Upper lobe of left lung (tissue), 6 donors: ENCODE measurements around the gene CRISPLD2. TPM values are rescaled to one million over a fixed set of nuclear protein-coding genes. Genes with fewer than 3 reads are reported as not detected.
A peak's percentile ranks its signal among the peaks of the same experiment; 100 is the strongest.

Source experiments
- ATAC-seq, 2 donors: fragments of 200-7000 bp; cut with Tn5 transposase; one replicate each; pipeline ENCODE4 v1.9.1; 2022; ENCODE audit warnings: mild to moderate bottlenecking in 2 of 2, moderate library complexity in 2 of 2; ENCODE audit not compliant: low FRiP score in 2 of 2
- DNase-seq, 2 donors: peaks; one replicate each; pipeline ENCODE4 v3.0.0-alpha.2; 2019 to 2020
- H3K27ac ChIP-seq, 4 donors: fragments of 200-600 bp; sonication (generic); one replicate each; pipeline ENCODE4 v1.5.1; 2016 to 2019
- H3K27me3 ChIP-seq, 4 donors: fragments of 200-600 bp; sonication (generic); one replicate each; pipeline ENCODE4 v1.5.1; 2017 to 2019
- H3K36me3 ChIP-seq, 4 donors: fragments of 200-600 bp; sonication (generic); one replicate each; pipeline ENCODE4 v1.5.1; 2016 to 2019
- H3K4me1 ChIP-seq, 4 donors: fragments of 200-600 bp; sonication (generic); one replicate each; pipeline ENCODE4 v1.5.1; 2018 to 2019
- H3K4me3 ChIP-seq, 4 donors: fragments of 200-600 bp; sonication (generic); one replicate each; pipeline ENCODE4 v1.5.1; 2017 to 2019; ENCODE audit warnings: mild to moderate bottlenecking in 2 of 4, moderate library complexity in 1 of 4
- H3K9me3 ChIP-seq, 4 donors: fragments of 200-600 bp; sonication (generic); one replicate each; pipeline ENCODE4 v1.5.1; 2018 to 2019
- EP300 ChIP-seq, 4 donors: sonication (generic); formaldehyde crosslinking; IDR thresholded peaks; one replicate each; pipeline ENCODE4 v1.5.1; 2017; ENCODE audit warnings: antibody characterized with exemption in 4 of 4, control low read depth in 2 of 4
- POLR2A ChIP-seq, 4 donors: fragments of 450-650 bp; IDR thresholded peaks; one replicate each; pipeline ENCODE4 v1.5.1; 2016 to 2017; ENCODE audit warnings: antibody characterized with exemption in 4 of 4, mild to moderate bottlenecking in 2 of 4
- POLR2AphosphoS5 ChIP-seq, 2 donors: sonication (generic); formaldehyde crosslinking; IDR thresholded peaks; one replicate each; pipeline ENCODE4 v1.5.1; 2017; ENCODE audit warnings: antibody characterized with exemption in 2 of 2
- WGBS, 2 donors: methylation state at CpG; one replicate each; pipeline ENCODE4 v1.1.5; 2017 to 2018; 5-methylcytosine and 5-hydroxymethylcytosine counted together
- total RNA-seq, 6 donors: library from RNA; depleted of rRNA in 4 of 6; stranded (reverse); fragments of >200 nt in 4 of 6; gene quantifications; one replicate each; pipeline versions ENCODE4 v1.1.0 to v1.2.1, GENCODE V29; 2016 to 2021
- TF ChIP-seq, protein P1 (sequence below), 6 experiments: fragments of 450-650 bp in 4 of 6; fragments of 200-600 bp in 2 of 6; sonication (generic) in 2 of 6; IDR thresholded peaks; one replicate each; pipeline ENCODE4 v1.5.1; 2016 to 2019; ENCODE audit warnings: antibody characterized with exemption in 6 of 6
- donor health status: DM: no; HTN: no; CAD: no; lungs with moderate emphysema.
- donor health status: DM: no; HTN: yes; CAD: no; lungs with severe emphysema.

The CRISPLD2 gene
- total RNA-seq, 6 donors from 2014 or later: 30.2 to 109 (median 80.8) TPM

DNA sequence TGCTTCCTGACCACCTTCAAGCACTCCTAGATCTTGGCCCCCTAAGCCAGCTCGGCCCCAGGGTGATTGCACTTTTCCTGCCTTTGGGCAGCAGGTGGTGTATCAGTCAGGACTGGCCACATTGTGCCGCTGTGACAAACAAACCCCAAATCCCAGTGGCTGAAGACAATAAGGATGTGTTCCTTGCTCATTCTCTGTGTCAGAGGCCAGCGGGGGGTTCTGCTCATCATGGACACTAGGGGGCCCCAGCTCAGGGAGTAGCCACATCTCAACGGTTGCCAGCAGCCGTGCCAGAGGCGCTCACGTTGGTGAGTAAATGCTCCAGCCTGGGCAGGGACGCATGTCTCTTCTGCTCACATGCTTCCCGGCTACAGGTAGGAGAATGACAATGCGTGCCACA, 131.1 kb downstream of the CRISPLD2 start:
- ATAC-seq: no peak
- H3K27ac ChIP-seq: no peak overlapping the region
- H3K4me3 ChIP-seq: no peak overlapping the region
- no peaks in the 10 kb centered on the region for H3K27me3 ChIP-seq
- no peak for TF ChIP-seq POLR2AphosphoS5 (IDR thresholded peaks at IDR 0.05)
- TF ChIP-seq EP300 (IDR thresholded peaks at IDR 0.05): no peak
- TF ChIP-seq, protein P1, sequence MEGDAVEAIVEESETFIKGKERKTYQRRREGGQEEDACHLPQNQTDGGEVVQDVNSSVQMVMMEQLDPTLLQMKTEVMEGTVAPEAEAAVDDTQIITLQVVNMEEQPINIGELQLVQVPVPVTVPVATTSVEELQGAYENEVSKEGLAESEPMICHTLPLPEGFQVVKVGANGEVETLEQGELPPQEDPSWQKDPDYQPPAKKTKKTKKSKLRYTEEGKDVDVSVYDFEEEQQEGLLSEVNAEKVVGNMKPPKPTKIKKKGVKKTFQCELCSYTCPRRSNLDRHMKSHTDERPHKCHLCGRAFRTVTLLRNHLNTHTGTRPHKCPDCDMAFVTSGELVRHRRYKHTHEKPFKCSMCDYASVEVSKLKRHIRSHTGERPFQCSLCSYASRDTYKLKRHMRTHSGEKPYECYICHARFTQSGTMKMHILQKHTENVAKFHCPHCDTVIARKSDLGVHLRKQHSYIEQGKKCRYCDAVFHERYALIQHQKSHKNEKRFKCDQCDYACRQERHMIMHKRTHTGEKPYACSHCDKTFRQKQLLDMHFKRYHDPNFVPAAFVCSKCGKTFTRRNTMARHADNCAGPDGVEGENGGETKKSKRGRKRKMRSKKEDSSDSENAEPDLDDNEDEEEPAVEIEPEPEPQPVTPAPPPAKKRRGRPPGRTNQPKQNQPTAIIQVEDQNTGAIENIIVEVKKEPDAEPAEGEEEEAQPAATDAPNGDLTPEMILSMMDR (IDR thresholded peaks at IDR 0.05): no peak
- TF ChIP-seq POLR2A (IDR thresholded peaks at IDR 0.05): no peak
- H3K9me3 ChIP-seq: no peaks in the 10 kb centered on the region
- H3K4me1 ChIP-seq: peaks cover 10 to 16% (median 14%) of the 10 kb centered on the region in 4 donors
- H3K36me3 ChIP-seq: no peaks in the 10 kb centered on the region
- WGBS, 2 donors: 77% methylated on average over 10 of the region's 10 CpGs; no CpG with 5 or more reads in 1 of the 2 donors
- DNase-seq: no peak

DNA sequence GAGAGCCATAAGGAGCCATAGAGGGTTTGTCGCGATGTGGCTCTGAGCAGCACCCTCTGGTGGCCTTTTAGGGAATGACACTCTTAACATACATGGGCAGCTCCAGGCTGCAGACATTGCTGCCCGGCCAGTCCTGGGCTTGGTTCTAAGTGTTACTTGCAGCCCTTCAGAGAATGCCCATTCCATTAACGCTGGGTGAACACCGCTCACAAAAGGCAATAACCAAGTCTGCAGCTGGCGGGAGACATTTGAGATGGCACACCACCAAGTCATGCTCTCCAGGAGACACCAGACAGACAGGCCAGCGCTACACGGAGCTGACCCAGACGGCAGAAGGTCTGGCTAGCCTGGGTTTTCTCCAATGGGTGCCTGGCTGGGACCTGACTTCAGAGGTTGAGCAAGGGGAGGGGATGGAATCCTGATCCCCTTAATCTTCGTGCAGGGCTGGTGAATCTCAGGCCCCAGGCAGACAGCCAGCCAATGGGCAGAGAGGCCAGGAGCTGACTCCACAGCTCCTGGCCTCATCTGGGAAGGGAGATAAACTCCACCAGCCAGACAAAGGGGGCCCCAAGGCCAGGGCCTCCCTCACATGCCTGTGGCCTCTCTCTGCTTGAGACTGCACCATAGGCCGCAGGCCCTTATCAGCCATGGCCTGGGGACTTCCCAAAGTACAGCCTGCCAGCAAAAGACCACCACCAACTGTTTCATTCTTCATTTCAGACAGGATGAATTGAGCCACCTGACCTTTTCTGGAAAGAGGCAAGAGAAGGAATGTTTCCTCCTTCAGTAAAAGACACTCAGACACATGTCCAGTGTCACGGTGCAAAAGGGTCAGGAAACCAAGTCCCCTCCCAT, 132.8 kb downstream of the CRISPLD2 start:
- peaks cover 10 to 16% (median 14%) of the 10 kb centered on the region in 4 donors for H3K4me1 ChIP-seq
- peak; percentile 93 to 95 for ATAC-seq
- no peak overlapping the region for H3K4me3 ChIP-seq
- H3K36me3 ChIP-seq: no peaks in the 10 kb centered on the region
- 38 to 79% methylated on average over 4 to 11 of the region's 12 CpGs for WGBS, 2 donors
- DNase-seq: peak in 1 of 2 donors; percentile 87
- no peaks in the 10 kb centered on the region for H3K27me3 ChIP-seq
- peak overlapping the region in 2 of 4 donors; percentile 6 to 28 for H3K27ac ChIP-seq
- no peaks in the 10 kb centered on the region for H3K9me3 ChIP-seq
- TF ChIP-seq EP300 (IDR thresholded peaks at IDR 0.05): no peak
- TF ChIP-seq POLR2A (IDR thresholded peaks at IDR 0.05): no peak
- TF ChIP-seq, protein P1 (IDR thresholded peaks at IDR 0.05): peak; percentile 89 to 93 (median 92)
- peak in 1 of 2 donors; percentile 19 for TF ChIP-seq POLR2AphosphoS5 (IDR thresholded peaks at IDR 0.05)

DNA sequence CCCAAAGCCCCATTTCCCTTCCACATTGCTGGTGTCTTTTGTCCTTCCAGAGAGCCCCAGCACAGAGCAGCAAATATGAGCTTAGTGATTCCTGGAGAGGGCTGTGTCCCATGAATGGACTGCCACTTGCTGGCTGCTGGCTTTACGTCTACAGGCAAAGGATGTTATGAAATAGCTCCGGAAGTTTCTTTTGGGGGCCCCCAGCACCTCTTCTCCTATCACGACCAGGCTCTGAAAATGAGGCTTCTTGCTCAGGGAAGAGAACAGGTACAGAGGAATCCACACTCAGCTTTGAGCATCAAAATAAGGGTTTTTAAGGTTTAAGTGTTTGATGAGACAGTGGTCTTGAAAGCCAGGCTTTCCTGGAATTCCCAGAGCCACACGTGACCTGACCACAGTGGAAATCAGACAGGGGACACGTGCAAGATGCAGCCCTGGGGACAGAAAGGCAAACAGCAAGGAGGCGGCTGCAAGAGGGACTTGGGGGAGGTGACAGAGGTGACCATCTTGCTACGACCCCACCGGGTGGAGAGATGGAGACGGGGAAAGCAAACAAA, 133.5 kb downstream of the CRISPLD2 start:
- WGBS, 2 donors: 47 to 59% methylated on average over 9 of the region's 9 CpGs
- H3K4me3 ChIP-seq: no peak overlapping the region
- peaks cover 10 to 16% (median 14%) of the 10 kb centered on the region in 4 donors for H3K4me1 ChIP-seq
- H3K27ac ChIP-seq: peak overlapping the region in 2 of 4 donors; percentile 6 to 28
- H3K9me3 ChIP-seq: no peaks in the 10 kb centered on the region
- no peaks in the 10 kb centered on the region for H3K27me3 ChIP-seq
- TF ChIP-seq POLR2AphosphoS5 (IDR thresholded peaks at IDR 0.05): no peak
- TF ChIP-seq, protein P1 (IDR thresholded peaks at IDR 0.05): no peak
- TF ChIP-seq EP300 (IDR thresholded peaks at IDR 0.05): no peak
- TF ChIP-seq POLR2A (IDR thresholded peaks at IDR 0.05): no peak
- no peaks in the 10 kb centered on the region for H3K36me3 ChIP-seq
- no peak for DNase-seq
- ATAC-seq: no peak

DNA sequence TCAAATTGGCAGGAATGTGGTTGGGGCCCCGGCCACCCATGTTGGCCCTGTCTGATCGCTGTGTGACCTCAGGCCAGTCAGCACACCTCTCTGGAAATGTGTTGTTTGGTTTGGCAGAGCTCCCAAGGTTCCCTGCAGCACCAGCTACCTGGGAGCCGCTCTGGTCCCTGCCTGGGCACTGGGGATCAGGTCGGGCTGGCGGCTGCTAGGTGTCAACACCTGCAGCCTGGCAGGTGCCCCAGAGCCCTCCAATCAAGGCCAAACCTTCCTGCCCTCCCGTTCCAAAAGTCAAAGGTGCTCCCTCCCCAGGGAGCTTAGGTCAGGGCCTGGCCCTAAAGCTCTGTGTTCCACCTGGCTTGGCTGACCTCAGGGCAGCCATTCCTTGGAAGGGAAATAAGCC, 135.6 kb downstream of the CRISPLD2 start:
- Histone ChIP-seq H3K4me3 (no peak overlapping the region), H3K27me3 (no peaks in the 10 kb centered on the region), H3K27ac (no peak overlapping the region), H3K9me3 (no peaks in the 10 kb centered on the region), H3K36me3 (no peaks in the 10 kb centered on the region), H3K4me1 (peaks cover 10 to 16% (median 14%) of the 10 kb centered on the region in 4 donors)
- DNase-seq: no peak
- TF ChIP-seq POLR2A (IDR thresholded peaks at IDR 0.05) (no peak), EP300 (IDR thresholded peaks at IDR 0.05) (no peak), POLR2AphosphoS5 (IDR thresholded peaks at IDR 0.05) (no peak)
- TF ChIP-seq, protein P1 (IDR thresholded peaks at IDR 0.05): no peak
- 81% methylated on average over 6 of the region's 6 CpGs; no CpG with 5 or more reads in 1 of the 2 donors for WGBS, 2 donors
- no peak for ATAC-seq
